CMK (cell line): ENCODE measurements around the gene EIF2A.
"Not testable (repeated sequence)": the region's sequence is repeated elsewhere in the genome, so short reads cannot be mapped to it uniquely, and the experiment has no call there.

Source experiments
- DNase-seq: peaks from one replicate; pipeline ENCODE4 v3.0.0-alpha.2; 2010; ENCODE audit warnings: low read depth

EIF2A gene

DNA sequence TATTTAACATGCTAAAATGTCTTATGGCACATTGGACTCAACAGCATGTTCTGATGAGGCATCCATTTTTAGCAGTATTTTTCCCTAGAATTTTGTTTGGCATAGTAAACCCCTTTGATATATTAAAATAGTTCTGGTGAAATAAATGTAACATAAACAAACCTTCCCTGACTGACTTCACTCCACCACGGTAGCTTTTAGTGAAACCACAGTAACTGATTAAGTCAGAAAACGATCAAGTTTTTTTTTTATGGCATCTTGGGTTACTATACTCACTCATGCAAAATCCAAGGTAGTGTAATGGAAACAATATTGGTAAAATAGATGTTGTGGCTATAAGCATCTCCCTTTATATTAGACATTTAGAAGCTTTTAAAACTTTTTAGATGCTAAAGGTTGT, 3.1 kb upstream of the EIF2A start:
- no peak for DNase-seq

DNA sequence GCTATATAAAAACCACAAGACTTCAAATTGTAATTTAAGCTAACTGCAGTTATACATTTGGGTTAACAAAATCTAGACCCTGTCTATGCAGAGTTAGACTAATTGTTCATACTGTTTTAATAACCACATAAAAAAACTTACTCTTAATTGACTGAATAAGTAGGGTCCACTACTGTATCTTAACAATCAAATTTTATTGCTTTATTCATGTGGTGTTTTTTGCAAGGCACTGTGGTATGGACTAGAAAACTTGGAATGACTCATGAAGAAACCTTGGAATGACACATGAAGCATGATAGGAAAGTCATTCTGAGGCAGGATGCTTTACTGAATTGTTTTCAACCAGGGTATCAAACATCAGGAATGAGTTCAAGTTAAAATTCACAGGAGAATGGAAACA, 2.5 kb upstream of the EIF2A start:
- no peak for DNase-seq

DNA sequence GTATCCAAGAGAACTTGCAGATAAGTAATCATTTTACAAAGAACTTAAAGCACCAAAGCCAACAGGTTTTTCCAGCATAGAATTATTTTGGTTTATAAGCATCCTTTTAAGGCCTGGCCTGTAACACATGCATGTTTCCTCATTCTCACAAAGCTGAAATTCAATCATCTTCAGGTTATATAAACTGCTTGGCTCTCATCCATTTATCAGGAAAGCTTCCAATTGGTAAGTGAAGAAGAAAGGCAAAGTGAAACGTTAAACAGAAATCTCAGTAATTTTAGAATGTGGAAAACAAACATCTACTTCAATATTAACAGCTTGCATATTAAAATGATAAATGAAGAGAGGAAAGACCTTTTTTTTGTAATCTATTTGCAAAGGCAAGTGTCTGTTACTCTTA, 1.9 kb upstream of the EIF2A start:
- no peak for DNase-seq

DNA sequence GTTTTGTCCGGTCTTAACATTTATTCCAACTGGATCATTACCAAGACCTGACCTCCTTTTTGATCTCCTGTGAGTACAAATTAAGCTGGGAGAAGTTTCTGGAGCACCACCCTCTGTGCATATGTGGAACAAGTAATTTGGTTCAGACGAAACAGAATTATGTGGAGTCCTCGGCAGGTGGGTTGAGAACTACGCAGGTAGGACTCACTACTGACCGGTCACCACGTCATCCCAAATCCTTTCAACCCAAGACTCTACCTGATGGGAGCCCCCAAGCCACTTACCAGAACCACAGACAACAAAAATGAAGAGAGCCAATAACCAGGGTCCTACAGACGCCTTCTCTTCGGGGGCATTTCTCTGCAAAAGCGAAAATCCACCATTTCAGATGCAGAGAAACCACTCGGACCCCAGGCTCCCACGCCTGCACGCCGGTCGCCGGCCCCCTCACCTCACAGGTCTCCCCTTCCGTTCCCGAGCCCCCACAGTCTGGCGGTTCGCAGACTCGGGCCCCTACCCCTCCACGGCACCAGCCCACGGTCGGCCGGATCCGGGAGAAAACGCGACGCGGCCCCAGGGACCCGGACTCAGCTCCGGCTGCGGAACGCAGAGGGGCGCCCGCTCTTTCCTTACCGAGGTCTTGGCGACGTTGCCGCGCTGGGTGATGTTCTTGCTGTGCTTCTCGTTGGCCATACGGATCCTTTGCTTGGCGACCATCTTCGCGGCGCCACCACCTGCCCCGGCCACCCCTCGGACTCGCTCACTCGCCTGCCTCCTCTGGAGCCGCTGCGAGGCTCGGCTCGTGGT, 965 bp upstream of the EIF2A start:
- DNase-seq, result no peak

DNA sequence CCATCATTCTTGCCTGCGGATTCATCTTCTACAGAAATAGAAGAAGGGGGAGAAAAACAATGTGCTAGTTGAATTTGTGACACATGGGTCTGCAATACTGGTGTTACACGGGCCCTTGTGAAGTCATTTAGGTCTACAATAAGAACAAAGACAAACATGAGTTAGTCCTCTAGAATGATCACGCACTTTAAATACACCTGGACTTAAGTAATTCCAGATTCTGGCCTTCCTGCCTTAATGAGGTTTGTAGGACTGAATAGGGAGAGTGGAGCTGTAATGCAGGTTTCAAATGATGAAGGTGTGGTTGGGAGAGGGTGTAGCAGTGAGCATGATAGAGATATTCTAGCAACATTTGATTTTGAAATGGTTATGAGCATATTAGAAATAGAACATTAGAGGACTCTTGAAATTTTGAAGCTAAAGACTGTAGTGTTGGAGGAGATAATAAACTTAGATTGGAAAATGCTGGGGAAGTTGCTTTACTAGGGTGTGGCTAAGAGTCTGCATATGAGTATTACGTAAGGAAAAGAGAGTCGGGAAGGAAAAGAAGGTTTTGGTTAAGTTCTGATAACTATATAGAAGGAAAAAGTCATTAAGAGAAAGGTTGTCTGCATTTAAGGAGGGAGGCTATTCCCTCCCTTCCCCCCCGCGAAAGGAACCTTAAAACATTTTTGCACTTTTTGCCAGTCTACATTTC, 606 bp downstream of the EIF2A start:
- no peak for DNase-seq

DNA sequence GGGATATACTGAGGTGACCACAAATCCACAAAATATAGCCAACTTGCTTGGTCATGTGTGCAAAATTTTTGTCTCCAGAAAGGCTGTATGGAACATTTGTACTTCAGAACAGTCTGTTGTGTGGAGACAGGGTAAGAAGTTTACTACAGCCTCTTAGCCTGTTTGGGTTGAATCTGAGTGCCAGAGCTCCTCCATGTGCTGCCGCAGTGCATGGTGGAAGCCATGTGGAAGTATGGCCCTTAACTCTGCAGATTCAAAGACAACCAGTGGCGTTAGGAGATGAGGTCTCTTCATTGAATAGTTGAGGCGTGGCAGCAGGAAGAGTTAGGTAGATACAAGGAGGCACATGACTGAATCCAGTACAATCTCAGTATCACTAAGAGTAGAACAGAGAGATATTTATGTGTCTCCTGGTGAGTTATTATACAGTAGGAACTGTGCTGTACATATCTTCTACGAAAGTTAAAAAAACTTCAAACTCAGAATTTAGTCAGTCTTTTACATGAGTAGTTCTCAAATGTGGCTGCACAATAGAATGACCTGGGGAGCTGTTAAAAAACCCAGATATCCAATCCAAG, 9.4 kb downstream of the EIF2A start:
- DNase-seq, result no peak

DNA sequence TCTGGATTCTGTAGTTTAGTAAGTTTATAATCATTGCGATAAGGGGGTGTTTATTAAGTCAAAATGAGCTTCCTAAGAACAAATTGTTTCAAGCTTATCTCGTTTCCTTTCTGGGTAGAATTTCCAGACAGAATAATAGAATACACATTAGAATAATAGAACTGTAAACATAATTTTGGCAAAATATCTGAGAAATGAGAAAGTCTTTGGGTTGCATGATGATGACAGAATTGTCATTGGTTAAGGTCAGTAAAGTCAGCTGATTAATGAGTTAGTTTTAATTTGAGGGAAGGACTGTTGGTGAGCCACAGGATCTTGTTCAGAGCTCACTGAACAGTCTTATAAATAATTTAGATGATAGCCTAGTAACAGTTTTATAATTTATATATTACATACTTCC, 10.2 kb downstream of the EIF2A start:
- DNase-seq, result no peak

DNA sequence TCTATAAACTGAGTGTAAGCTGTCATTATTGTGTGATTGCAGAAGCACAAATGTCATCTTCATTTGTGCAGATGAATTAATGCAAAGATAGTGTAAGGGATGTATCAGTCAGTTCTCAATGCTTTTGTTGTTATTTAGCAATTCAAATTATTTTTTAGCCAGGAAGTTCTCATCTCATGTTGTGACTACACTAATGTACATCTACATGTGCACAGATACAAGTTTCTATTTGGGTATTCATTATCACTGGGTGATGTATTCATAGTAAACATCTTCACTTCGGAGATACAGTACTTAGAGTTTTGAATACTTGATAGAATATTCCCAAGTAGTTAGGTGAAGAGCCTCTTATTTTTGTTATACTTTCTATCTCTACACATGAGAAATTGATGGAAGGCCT, 11.1 kb downstream of the EIF2A start:
- DNase-seq, result no peak

DNA sequence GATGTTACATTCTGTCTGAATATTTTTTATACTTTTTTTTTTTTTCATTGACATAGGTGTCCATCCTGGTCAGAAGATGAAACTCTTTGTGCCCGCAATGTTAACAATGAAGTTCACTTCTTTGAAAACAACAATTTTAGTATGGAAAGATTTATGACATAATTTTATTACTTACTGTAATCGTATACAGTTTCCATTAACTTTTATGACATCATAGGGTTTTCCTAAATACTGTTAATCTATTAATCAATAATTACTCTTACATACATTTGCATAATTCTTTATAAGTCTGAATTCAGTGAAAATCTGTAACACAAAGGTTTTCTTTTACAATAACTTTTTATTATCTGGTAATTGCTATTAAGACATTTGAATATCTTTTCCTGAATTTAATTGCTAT, 17.7 kb downstream of the EIF2A start:
- DNase-seq, result no peak

DNA sequence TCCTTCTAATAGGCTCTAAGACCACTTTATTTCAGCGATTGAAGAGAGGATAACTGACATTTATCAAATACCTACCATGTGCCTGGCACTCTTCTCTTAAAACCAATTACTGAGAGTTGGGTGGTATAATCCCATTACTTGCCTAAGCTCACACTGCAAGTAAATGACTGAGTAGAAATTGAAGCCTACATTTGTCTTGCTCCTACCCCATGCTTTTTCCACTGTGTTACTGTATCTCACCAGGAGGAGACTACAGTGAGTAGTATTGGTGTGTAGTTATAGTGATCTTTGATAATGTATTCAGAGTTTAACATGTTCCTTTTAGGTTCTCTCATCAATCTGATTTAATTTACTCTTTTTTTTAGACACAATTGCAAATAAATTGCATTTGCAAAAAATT, 20.7 kb downstream of the EIF2A start:
- no peak for DNase-seq

DNA sequence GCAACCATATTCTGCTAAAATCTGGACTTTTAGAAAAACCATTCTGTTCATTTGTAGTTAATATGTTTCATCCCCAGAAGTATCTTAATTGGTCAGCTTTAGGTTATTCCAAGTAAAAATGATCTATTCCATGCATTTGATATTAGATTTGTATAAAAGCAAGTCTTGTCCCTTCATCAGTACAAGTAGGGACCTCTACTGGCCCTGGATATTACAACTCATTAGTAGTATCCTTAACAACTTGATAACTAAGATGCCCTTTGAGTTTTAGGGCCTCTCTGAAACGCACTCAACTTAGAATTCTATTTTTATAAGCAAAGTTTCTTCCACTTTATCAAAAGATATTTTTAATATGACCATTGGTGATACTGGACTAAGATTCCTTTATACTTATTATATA, 31.3 kb downstream of the EIF2A start:
- no peak for DNase-seq

DNA sequence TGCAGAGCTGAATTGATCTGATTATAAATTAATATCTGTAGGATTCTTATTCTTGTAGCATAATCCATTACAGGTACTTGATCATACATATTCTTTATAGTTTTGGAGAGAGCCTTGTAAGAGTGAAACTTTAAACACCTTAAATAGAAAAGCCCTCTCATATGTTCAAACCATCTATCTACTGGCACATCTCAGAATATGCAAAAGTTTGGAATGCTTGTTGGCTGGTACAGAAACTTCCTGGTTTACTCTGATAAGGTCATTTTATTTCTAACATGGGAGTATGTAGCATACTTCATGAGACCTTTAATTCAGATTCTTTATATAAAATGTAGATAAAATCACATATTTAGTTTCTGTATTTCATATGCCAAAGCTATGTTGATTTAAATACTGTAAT, 34.6 kb downstream of the EIF2A start:
- DNase-seq, result no peak

DNA sequence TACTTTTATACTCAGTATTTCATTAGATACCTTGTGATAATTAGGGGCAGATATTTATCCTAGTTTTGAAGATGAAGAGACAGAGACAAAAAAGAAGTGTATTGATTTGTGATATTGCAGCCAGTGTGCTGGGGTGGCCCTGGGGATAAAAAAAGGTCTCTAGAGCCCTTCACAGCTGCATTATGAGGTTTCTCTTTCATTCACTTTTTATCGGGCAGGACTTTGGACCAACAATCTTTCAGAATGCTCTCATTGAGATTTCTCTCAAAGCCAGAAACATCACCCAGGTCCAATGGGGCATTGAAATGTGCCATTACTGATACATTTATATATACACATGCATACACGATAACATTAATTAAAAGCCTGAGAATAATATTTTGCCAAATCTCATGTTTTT, 36.0 kb downstream of the EIF2A start:
- DNase-seq, result no peak

DNA sequence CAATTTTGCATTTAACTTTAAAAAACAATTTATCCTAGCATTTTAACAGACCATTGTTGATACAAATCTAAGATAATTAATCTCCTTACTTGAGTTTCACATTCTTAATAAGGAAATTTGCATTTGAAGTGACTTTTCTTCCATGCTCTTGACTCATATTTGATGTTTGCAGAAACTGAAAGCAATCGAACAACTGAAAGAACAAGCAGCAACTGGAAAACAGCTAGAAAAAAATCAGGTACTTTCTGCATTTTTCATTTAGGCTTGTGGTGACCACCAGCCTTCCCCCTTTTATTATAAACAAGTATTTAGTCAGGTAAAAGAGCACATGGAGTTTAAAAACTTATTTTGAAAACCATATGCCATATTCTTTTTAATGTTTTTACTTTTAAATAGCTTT, 36.4 kb downstream of the EIF2A start:
- DNase-seq, result no peak

DNA sequence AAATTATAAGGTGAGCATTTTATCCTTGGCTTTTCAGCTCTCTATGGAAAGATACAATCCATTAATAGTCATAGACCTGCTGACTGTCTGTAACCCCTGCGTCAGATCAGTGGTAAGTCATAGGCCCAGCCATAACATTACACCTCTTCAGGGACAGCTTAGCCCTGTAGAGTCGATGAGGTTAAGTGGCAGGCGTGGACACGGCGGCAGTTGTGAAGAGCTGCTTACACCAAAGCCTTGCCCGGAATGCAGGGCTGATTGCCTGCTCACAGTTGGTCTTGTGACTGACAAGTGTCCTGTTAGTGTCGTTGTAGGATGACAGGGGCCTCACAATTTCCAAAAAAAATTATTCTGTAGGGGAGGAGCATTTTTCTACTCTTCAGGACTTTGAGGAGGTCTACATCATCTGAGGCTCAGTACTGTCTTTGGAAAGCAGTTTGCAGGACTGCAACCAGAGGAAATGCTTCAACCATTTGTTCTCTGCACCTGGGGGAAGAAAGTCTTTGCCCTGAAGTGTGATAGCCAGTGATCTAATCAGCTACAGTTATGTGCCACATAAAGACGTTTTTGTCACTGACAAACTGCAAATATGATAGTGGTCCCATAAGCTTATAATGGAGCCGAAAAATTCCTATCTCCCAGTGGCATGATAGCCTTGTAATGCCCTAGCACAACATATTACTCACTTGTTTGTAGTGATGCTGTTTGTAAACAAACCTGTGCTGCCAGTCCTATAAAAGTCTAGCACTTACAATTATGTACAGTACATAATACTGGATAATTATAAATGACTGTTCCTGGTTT, 41.6 kb downstream of the EIF2A start:
- DNase-seq, result no peak

DNA sequence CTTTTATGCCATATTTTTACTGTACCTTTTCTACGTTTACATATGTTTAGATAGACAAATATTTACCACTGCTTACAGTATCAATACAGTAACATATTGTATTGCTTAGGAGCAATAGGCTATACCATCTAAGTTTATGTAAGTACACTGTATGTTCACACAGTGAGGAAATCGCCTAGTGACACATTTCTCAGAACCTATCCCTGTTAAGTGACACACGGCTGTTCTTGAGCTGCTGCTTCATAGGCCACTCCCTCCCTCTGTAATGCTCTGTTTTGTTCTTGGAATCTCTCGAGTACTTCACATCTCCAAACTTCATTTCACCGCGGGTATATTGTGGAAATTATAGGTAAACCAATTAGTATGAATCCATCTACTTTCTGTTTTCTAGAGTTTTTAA, 43.2 kb downstream of the EIF2A start:
- DNase-seq, result no peak

DNA sequence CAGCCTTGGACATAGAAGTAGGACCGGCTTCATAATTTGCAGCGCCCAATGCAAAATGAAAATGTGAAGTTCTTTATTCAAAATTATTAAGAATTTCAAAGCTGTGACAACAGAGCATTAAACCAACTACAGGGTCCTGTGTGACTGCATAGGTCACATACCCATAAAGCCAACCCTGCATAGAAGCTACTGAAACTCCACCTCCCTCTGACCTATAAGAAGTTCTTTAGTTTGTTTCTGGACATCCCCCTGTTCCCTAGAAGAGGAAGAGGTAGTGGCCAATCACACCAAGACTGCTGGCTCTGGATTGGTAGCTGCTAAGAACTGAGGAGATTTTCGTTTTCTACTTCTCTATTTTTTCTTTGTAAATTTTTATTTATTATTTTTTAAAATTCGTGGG, 47.6 kb downstream of the EIF2A start:
- DNase-seq, result no peak

DNA sequence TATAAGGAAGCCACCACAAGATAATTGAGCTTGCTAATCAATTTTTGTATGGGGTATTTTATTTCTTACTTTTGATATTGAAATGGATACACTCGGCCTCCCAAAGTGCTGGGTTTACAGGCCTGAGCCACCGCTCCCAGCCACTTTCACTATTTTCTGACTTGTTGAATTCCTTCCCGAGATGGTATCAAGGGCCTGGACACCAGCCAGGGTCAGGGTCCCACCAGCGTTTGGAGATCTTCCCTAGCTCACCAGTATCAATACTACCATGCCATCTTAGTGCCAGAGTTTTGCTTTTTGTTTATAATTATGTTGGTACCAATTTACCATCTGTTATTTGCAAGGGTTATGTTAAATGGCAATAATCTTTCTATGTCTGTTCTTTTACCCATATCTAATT, 51.1 kb downstream of the EIF2A start:
- DNase-seq, result no peak

DNA sequence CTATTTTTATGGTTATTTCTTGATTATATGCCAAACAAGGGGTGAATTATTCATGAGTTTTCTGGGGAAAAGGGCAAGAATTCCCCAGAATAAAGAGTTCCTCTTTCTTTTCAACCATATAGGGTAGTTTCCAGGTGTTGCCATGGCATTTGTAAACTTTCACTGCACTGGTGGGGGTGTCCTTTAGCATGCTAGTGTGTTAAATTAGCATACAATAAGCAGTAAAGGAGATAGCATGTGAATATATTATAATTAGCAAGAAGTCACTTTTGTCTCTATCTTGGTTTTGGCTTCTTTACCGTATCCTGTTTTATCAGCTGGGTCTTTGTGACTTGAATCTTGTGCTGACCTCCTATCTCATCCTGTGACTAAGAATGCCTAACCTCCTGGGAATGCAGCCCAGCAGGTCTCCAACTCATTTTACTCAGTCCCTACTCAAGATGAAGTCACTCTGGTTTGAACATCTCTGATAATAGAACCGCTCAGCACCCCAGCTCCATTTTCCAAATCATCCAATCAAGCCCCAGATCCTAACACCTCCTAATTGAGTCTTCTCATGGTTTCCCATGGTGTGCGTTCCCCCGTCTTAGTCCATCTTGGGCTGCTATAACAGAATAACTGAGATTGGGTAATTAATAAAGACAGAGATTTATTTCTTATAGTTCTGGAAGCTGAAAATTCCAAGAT, 53.2 kb downstream of the EIF2A start:
- no peak for DNase-seq

DNA sequence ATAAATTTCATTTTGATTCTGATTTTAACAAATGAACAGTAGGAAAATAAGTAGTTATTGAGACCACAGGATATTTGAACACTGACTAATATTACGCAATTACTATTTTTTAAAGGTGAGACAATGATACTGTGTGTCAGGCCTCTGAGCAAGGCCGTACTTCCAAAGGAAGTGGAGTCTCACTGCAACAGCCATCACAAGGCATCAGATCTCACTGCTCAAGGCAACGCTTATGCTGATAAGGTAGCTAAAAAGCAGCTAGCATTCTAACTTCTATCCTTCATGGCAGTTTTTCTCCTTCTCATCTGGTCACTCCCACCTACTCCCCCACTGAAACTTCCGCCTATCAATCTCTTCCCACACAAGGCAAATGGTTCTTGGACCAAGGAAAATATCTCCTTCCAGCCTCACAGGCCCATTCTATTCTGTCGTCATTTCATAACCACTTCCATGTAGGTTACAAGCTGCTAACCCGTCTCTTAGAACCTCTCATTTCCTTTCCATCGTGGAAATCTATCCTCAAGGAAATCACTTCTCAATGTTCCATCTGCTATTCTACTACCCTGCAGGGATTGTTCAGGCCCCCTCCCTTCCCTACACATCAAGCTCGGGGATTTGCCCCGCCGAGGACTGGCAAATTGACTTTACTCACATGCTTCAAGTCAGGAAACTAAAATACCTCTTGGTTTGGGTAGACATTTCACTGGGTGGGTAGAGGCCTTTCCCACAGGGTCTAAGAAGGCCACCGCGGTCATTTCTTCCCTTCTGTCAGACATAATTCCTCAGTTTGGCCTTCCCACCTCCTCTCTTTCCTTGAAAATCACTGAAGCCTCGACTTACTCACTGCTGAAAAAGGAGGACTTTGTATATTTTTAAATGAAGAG, 54.3 kb downstream of the EIF2A start:
- not testable (repeated sequence) for DNase-seq
